ENCODE results near the gene IPO5. TPM values are rescaled to one million over a fixed set of nuclear protein-coding genes. Genes with fewer than 3 reads are reported as not detected.
"Not testable (repeated sequence)": the region's sequence is repeated elsewhere in the genome, so short reads cannot be mapped to it uniquely, and the experiment has no call there.

The IPO5 gene
- total RNA-seq, 1 donor from 2014 or later = 105 TPM

DNA sequence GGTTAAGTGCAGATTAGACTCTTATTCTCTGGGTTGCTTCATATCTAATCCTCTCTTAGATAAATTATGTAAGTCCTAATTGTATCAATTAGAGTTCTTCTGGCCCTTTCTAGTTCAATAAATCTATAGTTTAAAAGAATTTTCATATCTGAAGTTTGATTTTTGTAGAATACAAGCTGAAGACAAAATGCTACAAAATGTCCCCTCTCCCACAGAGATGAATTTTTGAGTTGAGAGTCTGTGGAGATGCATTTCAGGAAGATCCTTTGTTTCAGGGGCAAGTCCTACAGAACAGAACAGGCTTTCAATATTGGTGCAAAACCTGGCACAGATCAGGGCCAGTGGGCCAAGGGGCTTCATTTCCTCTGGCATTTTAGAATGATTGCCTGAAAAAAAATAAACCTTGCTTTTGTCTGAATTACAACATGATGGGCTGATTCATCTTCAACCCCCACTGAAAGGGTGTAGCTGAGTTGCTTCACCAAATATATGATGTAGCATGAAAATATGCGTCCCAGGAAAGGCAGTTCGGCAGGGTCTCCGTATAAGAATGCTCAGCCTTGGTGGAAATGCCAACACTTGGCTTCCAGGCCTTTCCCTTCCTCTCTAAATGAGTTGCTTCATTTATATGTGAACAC is 6.4 kb upstream of the IPO5 start:
- H3K4me3 ChIP-seq (ENCODE audit: low read depth, low read length) = no peak overlapping the region
- TF ChIP-seq, protein P1, sequence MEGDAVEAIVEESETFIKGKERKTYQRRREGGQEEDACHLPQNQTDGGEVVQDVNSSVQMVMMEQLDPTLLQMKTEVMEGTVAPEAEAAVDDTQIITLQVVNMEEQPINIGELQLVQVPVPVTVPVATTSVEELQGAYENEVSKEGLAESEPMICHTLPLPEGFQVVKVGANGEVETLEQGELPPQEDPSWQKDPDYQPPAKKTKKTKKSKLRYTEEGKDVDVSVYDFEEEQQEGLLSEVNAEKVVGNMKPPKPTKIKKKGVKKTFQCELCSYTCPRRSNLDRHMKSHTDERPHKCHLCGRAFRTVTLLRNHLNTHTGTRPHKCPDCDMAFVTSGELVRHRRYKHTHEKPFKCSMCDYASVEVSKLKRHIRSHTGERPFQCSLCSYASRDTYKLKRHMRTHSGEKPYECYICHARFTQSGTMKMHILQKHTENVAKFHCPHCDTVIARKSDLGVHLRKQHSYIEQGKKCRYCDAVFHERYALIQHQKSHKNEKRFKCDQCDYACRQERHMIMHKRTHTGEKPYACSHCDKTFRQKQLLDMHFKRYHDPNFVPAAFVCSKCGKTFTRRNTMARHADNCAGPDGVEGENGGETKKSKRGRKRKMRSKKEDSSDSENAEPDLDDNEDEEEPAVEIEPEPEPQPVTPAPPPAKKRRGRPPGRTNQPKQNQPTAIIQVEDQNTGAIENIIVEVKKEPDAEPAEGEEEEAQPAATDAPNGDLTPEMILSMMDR (conservative IDR thresholded peaks at IDR 0.05; ENCODE audit: low read depth, low read length) = no peak
- peak; percentile 4 for DNase-seq (ENCODE audit: low read depth)

DNA sequence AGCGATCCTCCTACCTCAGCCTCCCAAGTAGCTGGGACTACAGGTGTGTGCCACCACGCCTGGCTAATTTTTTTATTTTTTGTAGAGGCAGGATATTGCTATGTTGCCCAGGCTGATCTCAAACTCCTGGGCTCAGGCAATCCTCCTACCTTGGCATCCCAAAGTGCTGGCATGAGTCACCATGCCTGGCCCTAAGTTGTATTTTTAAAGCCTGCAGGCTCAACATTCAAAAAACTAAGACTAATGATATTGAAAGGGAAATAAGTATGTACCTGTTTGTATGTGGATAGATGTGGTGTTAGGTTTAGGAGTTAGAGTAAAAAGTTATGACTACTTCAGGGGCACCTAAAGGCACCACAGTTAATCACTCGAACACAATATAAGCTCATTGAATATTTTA is 5.4 kb upstream of the IPO5 start:
- no peak overlapping the region for H3K4me3 ChIP-seq (ENCODE audit: low read depth, low read length)
- no peak for DNase-seq (ENCODE audit: low read depth)
- TF ChIP-seq, protein P1 (conservative IDR thresholded peaks at IDR 0.05; ENCODE audit: low read depth, low read length) = no peak

DNA sequence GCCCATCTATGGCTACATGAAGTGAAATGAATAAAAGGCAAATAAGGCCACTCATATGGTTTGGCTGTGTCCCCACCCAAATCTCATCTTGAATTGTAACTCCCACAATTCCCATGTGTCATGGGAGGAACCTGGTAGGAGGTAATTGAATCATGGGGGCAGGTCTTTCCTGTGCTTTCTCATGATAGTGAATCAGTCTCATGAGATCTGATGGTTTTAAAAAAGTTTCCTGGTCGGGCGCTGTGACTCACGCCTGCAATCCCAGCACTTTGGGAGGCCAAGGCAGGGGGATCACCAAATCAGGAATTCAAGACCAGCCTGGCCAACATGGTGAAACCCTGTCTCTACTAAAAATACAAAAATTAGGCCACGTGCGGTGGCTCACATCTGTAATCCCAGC is 4.2 kb upstream of the IPO5 start:
- not testable (repeated sequence) for DNase-seq (ENCODE audit: low read depth); H3K4me3 ChIP-seq (ENCODE audit: low read depth, low read length)

DNA sequence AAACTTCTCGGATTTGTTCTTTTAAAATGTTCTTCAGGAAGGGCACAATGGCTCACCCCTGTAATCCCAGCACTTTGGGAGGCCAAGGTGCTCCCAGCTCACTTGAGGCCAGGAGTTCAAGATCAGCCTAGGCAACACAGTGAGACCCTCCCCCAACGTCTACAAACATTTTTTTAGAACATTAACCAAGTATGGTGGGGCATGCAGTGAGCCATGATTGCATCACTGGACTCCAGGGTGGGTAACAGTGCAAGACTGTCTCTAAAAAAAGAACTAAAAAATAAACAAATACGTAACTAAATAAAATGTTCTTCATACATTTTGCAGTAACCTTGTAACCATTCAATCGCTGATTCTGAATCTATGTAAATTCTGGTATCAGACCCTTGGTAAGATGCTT is 2.1 kb upstream of the IPO5 start:
- no peak overlapping the region for H3K4me3 ChIP-seq (ENCODE audit: low read depth, low read length)
- TF ChIP-seq, protein P1 (conservative IDR thresholded peaks at IDR 0.05; ENCODE audit: low read depth, low read length) = no peak
- no peak for DNase-seq (ENCODE audit: low read depth)

DNA sequence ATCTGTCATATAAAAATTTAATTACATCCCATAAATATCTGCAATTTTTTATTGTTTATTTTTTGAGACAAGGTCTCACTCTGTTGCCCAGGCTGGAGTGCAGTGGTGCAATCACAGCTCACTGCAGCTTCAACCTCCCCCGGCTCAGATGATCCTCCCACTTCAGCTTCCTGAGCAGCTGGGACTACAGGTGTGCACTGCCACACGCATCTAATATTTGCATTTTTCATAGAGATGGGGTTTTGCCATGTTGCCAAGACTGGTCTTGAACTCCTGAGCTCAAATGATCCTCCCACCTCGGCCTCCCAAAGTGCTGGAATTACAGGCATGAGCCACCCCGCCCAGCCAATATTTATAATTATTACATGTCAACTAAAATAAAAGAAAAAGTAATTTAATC is 644 bp upstream of the IPO5 start:
- not testable (repeated sequence) for H3K4me3 ChIP-seq (ENCODE audit: low read depth, low read length); DNase-seq (ENCODE audit: low read depth)

DNA sequence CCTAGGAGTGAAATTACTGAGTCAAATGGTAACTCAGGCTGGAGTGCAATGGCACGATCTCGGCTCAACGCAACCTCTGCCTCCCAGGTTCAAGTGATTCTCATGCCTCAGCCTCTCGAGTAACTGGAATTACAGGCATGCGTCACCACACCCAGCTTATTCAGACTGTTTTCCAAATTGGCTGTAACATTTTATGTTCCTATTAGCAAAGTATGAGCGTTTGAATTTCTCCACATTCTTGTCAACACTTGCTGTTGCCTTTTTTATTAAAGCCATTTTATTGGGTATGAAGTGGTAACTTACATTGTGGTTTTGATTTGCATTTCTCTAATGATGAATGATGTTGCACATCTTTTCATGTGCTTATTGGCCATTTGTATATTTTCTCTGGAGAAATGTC is 7.9 kb downstream of the IPO5 start:
- TF ChIP-seq, protein P1 (conservative IDR thresholded peaks at IDR 0.05; ENCODE audit: low read depth, low read length) = no peak
- no peak overlapping the region for H3K4me3 ChIP-seq (ENCODE audit: low read depth, low read length)
- no peak for DNase-seq (ENCODE audit: low read depth)

DNA sequence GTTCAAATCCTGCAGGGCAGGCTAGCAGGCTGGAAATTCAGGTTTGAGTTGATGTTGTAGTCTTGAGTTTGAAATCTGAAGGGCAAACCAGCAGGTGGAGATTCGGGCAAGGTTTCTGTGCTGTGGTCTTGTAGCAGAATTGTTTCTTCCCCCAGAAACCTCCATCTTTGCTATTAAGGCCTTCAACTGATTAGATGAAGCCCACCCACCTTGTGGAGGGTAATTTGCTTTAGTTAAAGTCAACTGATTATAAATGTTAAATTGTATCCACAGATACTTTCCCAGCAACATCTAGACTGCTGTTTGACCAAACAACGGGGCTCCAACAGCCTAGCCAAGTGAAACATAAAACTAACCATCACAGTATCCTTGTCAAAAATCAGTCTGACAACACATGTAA is 9.4 kb downstream of the IPO5 start:
- DNase-seq (ENCODE audit: low read depth) = no peak
- no peak overlapping the region for H3K4me3 ChIP-seq (ENCODE audit: low read depth, low read length)
- TF ChIP-seq, protein P1 (conservative IDR thresholded peaks at IDR 0.05; ENCODE audit: low read depth, low read length) = no peak

DNA sequence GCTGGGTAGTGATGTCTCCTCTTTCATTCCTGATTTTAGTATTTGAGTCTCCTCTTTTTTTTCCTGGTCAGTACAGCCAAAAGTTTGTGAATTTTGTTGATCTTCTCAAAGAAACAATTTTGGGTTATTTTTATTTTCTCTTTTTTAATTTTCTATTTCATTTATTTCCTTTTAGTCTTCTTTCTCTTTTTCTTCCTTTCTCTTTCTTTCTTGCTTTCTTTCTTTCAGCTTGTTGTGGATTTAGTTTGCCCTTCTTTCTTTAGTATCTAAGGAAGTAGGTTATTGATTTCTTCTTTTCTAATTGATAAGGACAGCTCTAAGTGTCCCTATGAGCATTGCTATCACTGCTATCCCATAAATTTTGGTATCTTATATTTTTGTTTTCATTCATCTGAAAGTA is 13.8 kb downstream of the IPO5 start:
- no peak for DNase-seq (ENCODE audit: low read depth)
- no peak overlapping the region for H3K4me3 ChIP-seq (ENCODE audit: low read depth, low read length)
- TF ChIP-seq, protein P1 (conservative IDR thresholded peaks at IDR 0.05; ENCODE audit: low read depth, low read length) = no peak
